ENCODE data around the gene FAAP20.

Gene FAAP20

GRCh38 chr1:2176615-2177014 lies 18.0 kb downstream of the FAAP20 start:
- no peak overlapping the region for H3K9ac ChIP-seq (ENCODE audit: low read depth, low read length)

GRCh38 chr1:2175681-2176454 lies 18.7 kb downstream of the FAAP20 start:
- Histone ChIP-seq H3K27me3 (ENCODE audit: control insufficient read depth, insufficient read depth, low read length) (no peaks in the 10 kb centered on the region), H3K4me3 (ENCODE audit: low read depth, low read length) (no peak overlapping the region), H3K36me3 (ENCODE audit: control insufficient read depth, insufficient read depth, low read length) (peaks cover 56% of the 10 kb centered on the region), H3K4me1 (ENCODE audit: control insufficient read depth, insufficient read depth, low read length) (no peaks in the 10 kb centered on the region), H3K9me3 (ENCODE audit: control insufficient read depth, insufficient read depth, low read length) (no peaks in the 10 kb centered on the region), H3K9ac (ENCODE audit: low read depth, low read length) (no peak overlapping the region)

More at GRCh38 chr1:2176615-2177014, 18.0 kb downstream of the FAAP20 start:
- Histone ChIP-seq H3K9me3 (ENCODE audit: control insufficient read depth, insufficient read depth, low read length) (no peaks in the 10 kb centered on the region), H3K36me3 (ENCODE audit: control insufficient read depth, insufficient read depth, low read length) (peaks cover 56% of the 10 kb centered on the region), H3K4me1 (ENCODE audit: control insufficient read depth, insufficient read depth, low read length) (no peaks in the 10 kb centered on the region), H3K4me3 (ENCODE audit: low read depth, low read length) (no peak overlapping the region), H3K27me3 (ENCODE audit: control insufficient read depth, insufficient read depth, low read length) (no peaks in the 10 kb centered on the region)

GRCh38 chr1:2175055-2175414 lies 19.5 kb downstream of the FAAP20 start:
- Histone ChIP-seq H3K4me1 (ENCODE audit: control insufficient read depth, insufficient read depth, low read length) (no peaks in the 10 kb centered on the region), H3K9me3 (ENCODE audit: control insufficient read depth, insufficient read depth, low read length) (no peaks in the 10 kb centered on the region), H3K4me3 (ENCODE audit: low read depth, low read length) (no peak overlapping the region), H3K27me3 (ENCODE audit: control insufficient read depth, insufficient read depth, low read length) (no peaks in the 10 kb centered on the region), H3K36me3 (ENCODE audit: control insufficient read depth, insufficient read depth, low read length) (peaks cover 49% of the 10 kb centered on the region), H3K9ac (ENCODE audit: low read depth, low read length) (no peak overlapping the region)

GRCh38 chr1:2174348-2175054 lies 20.1 kb downstream of the FAAP20 start:
- H3K4me3 ChIP-seq (ENCODE audit: low read depth, low read length), result no peak overlapping the region
- H3K9me3 ChIP-seq (ENCODE audit: control insufficient read depth, insufficient read depth, low read length), result no peaks in the 10 kb centered on the region
- H3K36me3 ChIP-seq (ENCODE audit: control insufficient read depth, insufficient read depth, low read length), result peaks cover 49% of the 10 kb centered on the region
- H3K9ac ChIP-seq (ENCODE audit: low read depth, low read length), result peak overlapping the region; percentile 37
- no peaks in the 10 kb centered on the region for H3K27me3 ChIP-seq (ENCODE audit: control insufficient read depth, insufficient read depth, low read length)
- H3K4me1 ChIP-seq (ENCODE audit: control insufficient read depth, insufficient read depth, low read length), result no peaks in the 10 kb centered on the region

- no peak overlapping the region for H3K4me3 ChIP-seq (ENCODE audit: low read depth, low read length)
- no peaks in the 10 kb centered on the region for H3K9me3 ChIP-seq (ENCODE audit: control insufficient read depth, insufficient read depth, low read length)
- no peak overlapping the region for H3K9ac ChIP-seq (ENCODE audit: low read depth, low read length)
- H3K27me3 ChIP-seq (ENCODE audit: control insufficient read depth, insufficient read depth, low read length), result no peaks in the 10 kb centered on the region
- H3K4me1 ChIP-seq (ENCODE audit: control insufficient read depth, insufficient read depth, low read length), result no peaks in the 10 kb centered on the region
- peaks cover 48% of the 10 kb centered on the region for H3K36me3 ChIP-seq (ENCODE audit: control insufficient read depth, insufficient read depth, low read length)
Observed at GRCh38 chr1:2173546-2174347, 20.8 kb downstream of the FAAP20 start.

- H3K4me3 ChIP-seq (ENCODE audit: low read depth, low read length), result no peak overlapping the region
- H3K4me1 ChIP-seq (ENCODE audit: control insufficient read depth, insufficient read depth, low read length), result no peaks in the 10 kb centered on the region
- H3K36me3 ChIP-seq (ENCODE audit: control insufficient read depth, insufficient read depth, low read length), result peaks cover 38% of the 10 kb centered on the region
- H3K9me3 ChIP-seq (ENCODE audit: control insufficient read depth, insufficient read depth, low read length), result no peaks in the 10 kb centered on the region
- H3K27me3 ChIP-seq (ENCODE audit: control insufficient read depth, insufficient read depth, low read length), result no peaks in the 10 kb centered on the region
- no peak overlapping the region for H3K9ac ChIP-seq (ENCODE audit: low read depth, low read length)
Observed at GRCh38 chr1:2172551-2173146, 21.9 kb downstream of the FAAP20 start.

- Histone ChIP-seq H3K27me3 (ENCODE audit: control insufficient read depth, insufficient read depth, low read length) (no peaks in the 10 kb centered on the region), H3K4me3 (ENCODE audit: low read depth, low read length) (no peak overlapping the region), H3K9ac (ENCODE audit: low read depth, low read length) (no peak overlapping the region), H3K36me3 (ENCODE audit: control insufficient read depth, insufficient read depth, low read length) (peaks cover 33% of the 10 kb centered on the region), H3K9me3 (ENCODE audit: control insufficient read depth, insufficient read depth, low read length) (no peaks in the 10 kb centered on the region), H3K4me1 (ENCODE audit: control insufficient read depth, insufficient read depth, low read length) (no peaks in the 10 kb centered on the region)
Observed at GRCh38 chr1:2172012-2172411, 22.6 kb downstream of the FAAP20 start.

- no peak overlapping the region for H3K4me3 ChIP-seq (ENCODE audit: low read depth, low read length)
- H3K27me3 ChIP-seq (ENCODE audit: control insufficient read depth, insufficient read depth, low read length), result no peaks in the 10 kb centered on the region
- no peak overlapping the region for H3K9ac ChIP-seq (ENCODE audit: low read depth, low read length)
- H3K36me3 ChIP-seq (ENCODE audit: control insufficient read depth, insufficient read depth, low read length), result peaks cover 29% of the 10 kb centered on the region
- H3K4me1 ChIP-seq (ENCODE audit: control insufficient read depth, insufficient read depth, low read length), result no peaks in the 10 kb centered on the region
- H3K9me3 ChIP-seq (ENCODE audit: control insufficient read depth, insufficient read depth, low read length), result no peaks in the 10 kb centered on the region
Observed at GRCh38 chr1:2170211-2170610, 24.4 kb downstream of the FAAP20 start.

- no peaks in the 10 kb centered on the region for H3K9me3 ChIP-seq (ENCODE audit: control insufficient read depth, insufficient read depth, low read length)
- H3K27me3 ChIP-seq (ENCODE audit: control insufficient read depth, insufficient read depth, low read length), result no peaks in the 10 kb centered on the region
- peaks cover 21% of the 10 kb centered on the region for H3K36me3 ChIP-seq (ENCODE audit: control insufficient read depth, insufficient read depth, low read length)
- H3K4me1 ChIP-seq (ENCODE audit: control insufficient read depth, insufficient read depth, low read length), result no peaks in the 10 kb centered on the region
- H3K4me3 ChIP-seq (ENCODE audit: low read depth, low read length), result no peak overlapping the region
- H3K9ac ChIP-seq (ENCODE audit: low read depth, low read length), result no peak overlapping the region
Observed at GRCh38 chr1:2169200-2169836, 25.3 kb downstream of the FAAP20 start.

- no peak overlapping the region for H3K9ac ChIP-seq (ENCODE audit: low read depth, low read length)
- no peaks in the 10 kb centered on the region for H3K9me3 ChIP-seq (ENCODE audit: control insufficient read depth, insufficient read depth, low read length)
- H3K4me3 ChIP-seq (ENCODE audit: low read depth, low read length), result no peak overlapping the region
- H3K27me3 ChIP-seq (ENCODE audit: control insufficient read depth, insufficient read depth, low read length), result no peaks in the 10 kb centered on the region
- H3K4me1 ChIP-seq (ENCODE audit: control insufficient read depth, insufficient read depth, low read length), result no peaks in the 10 kb centered on the region
- peaks cover 18% of the 10 kb centered on the region for H3K36me3 ChIP-seq (ENCODE audit: control insufficient read depth, insufficient read depth, low read length)
Observed at GRCh38 chr1:2168535-2168934, 26.0 kb downstream of the FAAP20 start.

GRCh38 chr1:2168090-2168489 lies 26.5 kb downstream of the FAAP20 start:
- no peaks in the 10 kb centered on the region for H3K4me1 ChIP-seq (ENCODE audit: control insufficient read depth, insufficient read depth, low read length)
- no peak overlapping the region for H3K9ac ChIP-seq (ENCODE audit: low read depth, low read length)
- no peak overlapping the region for H3K4me3 ChIP-seq (ENCODE audit: low read depth, low read length)
- peaks cover 18% of the 10 kb centered on the region for H3K36me3 ChIP-seq (ENCODE audit: control insufficient read depth, insufficient read depth, low read length)
- H3K27me3 ChIP-seq (ENCODE audit: control insufficient read depth, insufficient read depth, low read length), result no peaks in the 10 kb centered on the region
- no peaks in the 10 kb centered on the region for H3K9me3 ChIP-seq (ENCODE audit: control insufficient read depth, insufficient read depth, low read length)
